ENCODE results near the gene SLC4A11. TPM values are rescaled to one million over a fixed set of nuclear protein-coding genes. Genes with fewer than 3 reads are reported as not detected.
A peak's percentile ranks its signal among the peaks of the same experiment; 100 is the strongest.

The SLC4A11 gene
- total RNA-seq, 1 donor from 2014 or later, result 27.2 TPM

DNA sequence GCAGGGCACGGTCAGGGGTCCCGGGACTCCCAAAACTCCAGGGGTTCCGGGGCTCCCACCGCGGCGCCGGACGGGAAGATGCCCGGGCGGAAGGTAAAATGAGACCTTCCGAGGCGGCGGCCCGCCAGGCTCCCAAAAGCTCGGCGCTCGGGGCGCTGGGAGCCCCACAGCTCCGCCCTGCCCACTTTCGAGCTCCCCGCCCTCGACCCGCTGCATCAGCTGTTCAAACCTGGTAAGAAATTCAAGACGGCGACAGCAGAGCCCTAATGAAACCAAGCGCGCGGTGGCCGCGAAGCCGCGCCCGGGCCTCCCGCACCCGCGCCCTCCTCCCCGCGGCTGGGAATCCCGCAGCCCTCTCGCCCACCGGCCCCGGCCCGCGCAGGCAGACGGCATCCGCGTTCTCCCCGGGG, 369 bp downstream of the SLC4A11 start:
- Mint-ChIP-seq H3K9me3 (ENCODE audit: unreplicated experiment) (peaks cover 9% of the 10 kb centered on the region), H3K4me3 (ENCODE audit: unreplicated experiment) (peak overlapping the region; percentile 74), H3K4me1 (ENCODE audit: low read depth, unreplicated experiment) (peaks cover 18% of the 10 kb centered on the region), H3K27ac (ENCODE audit: unreplicated experiment) (no peak overlapping the region), H3K27me3 (ENCODE audit: unreplicated experiment) (peaks cover 18% of the 10 kb centered on the region), H3K36me3 (ENCODE audit: unreplicated experiment) (no peaks in the 10 kb centered on the region)
- TF ChIP-seq, protein P1, sequence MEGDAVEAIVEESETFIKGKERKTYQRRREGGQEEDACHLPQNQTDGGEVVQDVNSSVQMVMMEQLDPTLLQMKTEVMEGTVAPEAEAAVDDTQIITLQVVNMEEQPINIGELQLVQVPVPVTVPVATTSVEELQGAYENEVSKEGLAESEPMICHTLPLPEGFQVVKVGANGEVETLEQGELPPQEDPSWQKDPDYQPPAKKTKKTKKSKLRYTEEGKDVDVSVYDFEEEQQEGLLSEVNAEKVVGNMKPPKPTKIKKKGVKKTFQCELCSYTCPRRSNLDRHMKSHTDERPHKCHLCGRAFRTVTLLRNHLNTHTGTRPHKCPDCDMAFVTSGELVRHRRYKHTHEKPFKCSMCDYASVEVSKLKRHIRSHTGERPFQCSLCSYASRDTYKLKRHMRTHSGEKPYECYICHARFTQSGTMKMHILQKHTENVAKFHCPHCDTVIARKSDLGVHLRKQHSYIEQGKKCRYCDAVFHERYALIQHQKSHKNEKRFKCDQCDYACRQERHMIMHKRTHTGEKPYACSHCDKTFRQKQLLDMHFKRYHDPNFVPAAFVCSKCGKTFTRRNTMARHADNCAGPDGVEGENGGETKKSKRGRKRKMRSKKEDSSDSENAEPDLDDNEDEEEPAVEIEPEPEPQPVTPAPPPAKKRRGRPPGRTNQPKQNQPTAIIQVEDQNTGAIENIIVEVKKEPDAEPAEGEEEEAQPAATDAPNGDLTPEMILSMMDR (IDR thresholded peaks at IDR 0.05; ENCODE audit: partially characterized antibody, unreplicated experiment), result no peak
- peak; percentile 52 for DNase-seq

DNA sequence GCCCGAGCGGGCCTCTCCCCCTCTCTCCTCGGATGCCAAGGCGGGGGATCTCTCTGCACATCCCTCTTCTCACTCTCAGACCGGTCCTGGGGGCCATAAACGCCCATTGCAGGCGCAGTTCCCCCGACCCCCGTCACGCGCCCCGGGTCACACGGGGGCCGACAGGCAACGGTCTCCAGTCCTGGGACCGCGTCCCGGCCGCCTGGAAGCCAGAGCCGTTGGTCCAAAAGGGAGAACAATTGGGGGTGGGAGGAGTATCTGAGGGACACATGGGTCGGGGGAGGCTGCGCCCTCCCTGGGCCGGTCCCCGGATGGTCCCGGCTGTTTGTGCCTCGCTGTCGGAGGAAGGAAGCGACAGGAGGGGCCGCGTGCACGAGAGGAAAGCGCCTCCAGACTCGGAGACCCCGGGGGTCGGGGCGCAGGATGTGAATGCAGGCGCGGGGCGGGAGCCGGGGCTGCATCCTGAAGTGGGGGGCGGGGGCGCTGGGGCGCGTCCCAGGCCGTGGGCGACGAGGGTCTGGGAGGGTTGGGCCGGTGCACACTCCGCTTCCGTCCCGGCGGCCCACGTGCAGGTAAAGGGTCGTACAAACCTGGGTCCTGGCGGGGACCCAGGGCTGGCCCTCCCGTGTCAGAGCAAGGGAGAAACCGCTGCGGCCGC, 903 bp downstream of the SLC4A11 start:
- Mint-ChIP-seq H3K9me3 (ENCODE audit: unreplicated experiment) (peaks cover 9% of the 10 kb centered on the region), H3K36me3 (ENCODE audit: unreplicated experiment) (no peaks in the 10 kb centered on the region), H3K4me3 (ENCODE audit: unreplicated experiment) (peak overlapping the region; percentile 74), H3K27ac (ENCODE audit: unreplicated experiment) (no peak overlapping the region), H3K27me3 (ENCODE audit: unreplicated experiment) (peaks cover 18% of the 10 kb centered on the region), H3K4me1 (ENCODE audit: low read depth, unreplicated experiment) (peaks cover 18% of the 10 kb centered on the region)
- TF ChIP-seq, protein P1 (IDR thresholded peaks at IDR 0.05; ENCODE audit: partially characterized antibody, unreplicated experiment), result peak; percentile 19
- DNase-seq, result peak; percentile 39

DNA sequence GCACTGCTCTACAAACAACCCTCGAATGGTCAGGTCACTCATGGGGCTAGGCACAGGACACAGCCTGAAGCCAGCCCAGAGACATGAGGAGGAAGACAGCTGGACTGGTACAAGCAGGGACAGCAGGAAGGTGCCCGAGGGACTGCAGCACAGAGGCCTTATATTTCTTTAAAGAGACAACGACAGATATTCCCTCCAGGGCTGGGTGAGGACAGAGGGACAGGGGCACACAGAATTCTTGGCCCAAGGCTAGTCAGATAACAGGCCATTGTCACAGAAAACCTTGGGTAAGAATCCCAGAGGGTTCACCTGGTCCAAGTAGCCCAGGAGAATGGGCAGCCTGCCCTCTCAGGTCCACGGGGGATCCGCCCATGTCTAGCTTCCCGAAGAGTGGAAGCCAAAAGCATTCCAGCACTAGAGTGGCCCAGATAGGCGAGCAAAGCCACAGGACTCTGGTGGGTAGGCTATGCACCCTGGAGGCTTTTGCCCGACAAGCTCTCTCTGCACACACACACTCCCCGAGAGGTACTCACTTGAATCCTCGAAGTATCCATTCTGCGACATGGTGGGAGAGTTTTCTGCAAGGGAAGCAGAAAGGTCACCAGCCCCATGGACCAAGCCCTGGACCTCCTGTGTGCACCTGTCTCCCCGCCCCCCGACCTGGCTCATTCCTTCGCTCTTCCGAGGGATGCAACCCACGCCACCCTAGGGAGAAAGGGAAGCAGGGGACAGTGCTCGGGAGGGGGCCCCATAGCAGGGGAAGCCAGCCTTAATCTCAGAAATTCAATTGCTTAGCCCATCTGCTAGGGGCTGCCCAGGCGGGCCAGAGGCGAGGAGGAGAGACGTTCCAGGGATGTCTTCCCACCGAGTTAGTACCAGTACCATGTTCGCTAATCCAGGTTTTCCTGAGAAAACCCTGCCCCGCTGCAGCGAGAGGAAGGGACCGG, 1.7 kb downstream of the SLC4A11 start:
- Mint-ChIP-seq H3K4me1 (ENCODE audit: low read depth, unreplicated experiment) (peaks cover 18% of the 10 kb centered on the region), H3K4me3 (ENCODE audit: unreplicated experiment) (peak overlapping the region; percentile 80), H3K27me3 (ENCODE audit: unreplicated experiment) (peaks cover 16% of the 10 kb centered on the region), H3K36me3 (ENCODE audit: unreplicated experiment) (no peaks in the 10 kb centered on the region), H3K9me3 (ENCODE audit: unreplicated experiment) (peaks cover 9% of the 10 kb centered on the region), H3K27ac (ENCODE audit: unreplicated experiment) (no peak overlapping the region)
- DNase-seq, result no peak
- TF ChIP-seq, protein P1 (IDR thresholded peaks at IDR 0.05; ENCODE audit: partially characterized antibody, unreplicated experiment), result no peak

DNA sequence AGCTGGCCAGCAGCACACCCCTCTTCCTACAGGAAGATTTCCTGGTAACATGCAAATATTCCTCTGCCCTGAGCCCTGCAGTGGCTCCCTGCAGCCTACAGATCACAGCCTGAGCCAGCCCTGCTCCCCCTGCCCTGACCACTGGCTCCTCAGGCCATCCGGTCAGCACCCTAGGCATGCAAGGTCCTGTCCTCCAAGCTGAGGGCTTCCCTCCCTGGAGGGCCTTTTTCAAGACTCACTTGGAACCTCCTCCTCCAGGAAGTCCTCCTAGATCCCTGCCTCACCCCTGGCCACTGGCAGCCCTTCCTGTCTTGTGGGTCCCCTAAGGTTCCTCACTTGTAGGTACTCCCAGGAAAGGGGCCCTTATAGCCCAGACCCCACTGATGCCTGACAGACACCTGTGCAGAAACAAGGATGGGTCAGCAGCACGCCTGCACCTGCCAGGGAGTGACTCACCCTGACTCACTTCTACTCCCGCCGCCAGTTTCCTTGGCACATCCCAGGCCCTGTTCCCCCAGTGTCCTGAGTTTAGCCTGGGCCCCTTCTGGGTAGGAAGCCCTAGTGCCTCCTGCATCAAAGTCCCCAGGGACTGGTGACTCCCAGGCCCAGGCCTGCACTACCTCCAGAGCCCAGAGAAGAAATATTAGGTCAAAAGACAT, 3.2 kb downstream of the SLC4A11 start:
- Mint-ChIP-seq H3K4me3 (ENCODE audit: unreplicated experiment) (no peak overlapping the region), H3K27ac (ENCODE audit: unreplicated experiment) (no peak overlapping the region), H3K9me3 (ENCODE audit: unreplicated experiment) (peaks cover 4% of the 10 kb centered on the region), H3K36me3 (ENCODE audit: unreplicated experiment) (no peaks in the 10 kb centered on the region), H3K27me3 (ENCODE audit: unreplicated experiment) (peaks cover 9% of the 10 kb centered on the region), H3K4me1 (ENCODE audit: low read depth, unreplicated experiment) (peaks cover 18% of the 10 kb centered on the region)
- no peak for DNase-seq
- TF ChIP-seq, protein P1 (IDR thresholded peaks at IDR 0.05; ENCODE audit: partially characterized antibody, unreplicated experiment), result no peak
